Measurements from ENCODE around the gene KCNH4.

- TF ChIP-seq CTCF (IDR thresholded peaks at IDR 0.05) (no peak), POLR2AphosphoS5 (IDR thresholded peaks at IDR 0.05) (no peak)
These were observed 21.8 kb upstream of the KCNH4 start for GRCh38 chr17:42202696-42203095.

Data from transverse colon (tissue), 4 donors.